Activated CD8-positive, alpha-beta memory T cell treated with anti-CD3 and anti-CD28 coated beads, Interleukin-2, amount 50 U/mL, for 24 hours (primary cell): ENCODE measurements around the gene RUNX2.
"Not testable (repeated sequence)": the region's sequence is repeated elsewhere in the genome, so short reads cannot be mapped to it uniquely, and the experiment has no call there.

Experiments used
- DNase-seq: peaks from one replicate; pipeline ENCODE4 v3.0.0-alpha.2; 2020; ENCODE audit errors: extremely low read depth

RUNX2 gene

GRCh38 chr6:45457141-45457540, 129.0 kb downstream of the RUNX2 start:
- DNase-seq, result no peak

- DNase-seq, result no peak
These were observed 130.5 kb downstream of the RUNX2 start for GRCh38 chr6:45458672-45459071.

GRCh38 chr6:45460166-45460565, 132.0 kb downstream of the RUNX2 start:
- DNase-seq, result no peak

GRCh38 chr6:45461486-45461885, 133.4 kb downstream of the RUNX2 start:
- DNase-seq, result no peak

- no peak for DNase-seq
These were observed 134.3 kb downstream of the RUNX2 start for GRCh38 chr6:45462190-45463134.

- no peak for DNase-seq
These were observed 136.6 kb downstream of the RUNX2 start for GRCh38 chr6:45464685-45465084.

- no peak for DNase-seq
These were observed 138.6 kb downstream of the RUNX2 start for GRCh38 chr6:45466686-45467085.

GRCh38 chr6:45467417-45467816, 139.3 kb downstream of the RUNX2 start:
- not testable (repeated sequence) for DNase-seq

- DNase-seq, result no peak
These were observed 139.7 kb downstream of the RUNX2 start for GRCh38 chr6:45467853-45468252.

- DNase-seq, result no peak
These were observed 141.5 kb downstream of the RUNX2 start for GRCh38 chr6:45469663-45470062.

GRCh38 chr6:45470131-45470738, 142.1 kb downstream of the RUNX2 start:
- no peak for DNase-seq

GRCh38 chr6:45472382-45472781, 144.3 kb downstream of the RUNX2 start:
- no peak for DNase-seq

- DNase-seq, result no peak
These were observed 145.2 kb downstream of the RUNX2 start for GRCh38 chr6:45473121-45473993.

- no peak for DNase-seq
These were observed 146.2 kb downstream of the RUNX2 start for GRCh38 chr6:45474376-45474775.

- DNase-seq, result no peak
These were observed 148.2 kb downstream of the RUNX2 start for GRCh38 chr6:45476341-45476740.

- DNase-seq, result no peak
These were observed 149.1 kb downstream of the RUNX2 start for GRCh38 chr6:45477278-45477677.

- DNase-seq, result no peak
These were observed 149.7 kb downstream of the RUNX2 start for GRCh38 chr6:45477790-45478189.

GRCh38 chr6:45478240-45478639, 150.1 kb downstream of the RUNX2 start:
- DNase-seq, result no peak

GRCh38 chr6:45479834-45480751, 152.0 kb downstream of the RUNX2 start:
- no peak for DNase-seq

GRCh38 chr6:45480752-45481415, 152.8 kb downstream of the RUNX2 start:
- no peak for DNase-seq

GRCh38 chr6:45483021-45483420, 154.9 kb downstream of the RUNX2 start:
- DNase-seq, result no peak
